NB4 (cell line): ENCODE data around the gene GNE.

Experiments
- DNase-seq: peaks from one replicate; pipeline ENCODE4 v3.0.0; 2010; ENCODE audit warnings: low read depth
- H3K4me3 ChIP-seq: one replicate; pipeline ENCODE4 v1.5.1; 2011; ENCODE audit warnings: mild to moderate bottlenecking, low read depth, low read length, moderate library complexity
- MYC ChIP-seq: IDR thresholded peaks from 2 replicates; pipeline ENCODE4 v1.6.1; 2011; ENCODE audit warnings: low read depth, low read length
- POLR2A ChIP-seq: IDR thresholded peaks from 2 replicates; pipeline ENCODE4 v1.6.1; 2011; ENCODE audit warnings: mild to moderate bottlenecking; ENCODE audit not compliant: insufficient read length; ENCODE audit errors: extremely low read depth
- TF ChIP-seq, protein P1 (sequence below): IDR thresholded peaks from one replicate; pipeline ENCODE4 v1.5.1; 2012; ENCODE audit warnings: low read depth, low read length
- TF ChIP-seq, protein P2 (sequence below): IDR thresholded peaks from 2 replicates; pipeline ENCODE4 v1.6.1; 2011; ENCODE audit warnings: low read depth, low read length

GNE gene

DNA sequence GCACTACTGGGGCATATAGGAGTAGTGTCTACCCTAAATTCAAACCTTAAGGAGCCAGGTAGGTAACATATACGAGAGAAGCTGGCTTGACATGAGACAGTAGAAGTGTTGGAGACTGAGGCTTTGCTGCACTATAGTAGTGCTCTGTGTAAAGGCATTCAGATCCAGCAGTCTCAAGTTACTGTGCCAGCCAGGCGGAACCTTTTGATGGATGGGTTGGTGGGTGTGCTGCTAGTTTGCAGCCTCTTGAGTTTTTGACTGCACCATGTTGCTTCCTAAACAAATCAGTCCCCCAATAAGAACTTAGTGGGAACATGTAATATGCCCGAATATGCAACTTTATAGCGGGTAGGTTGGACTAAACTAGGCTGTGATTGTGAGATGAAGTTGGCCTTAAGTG, 66.1 kb downstream of the GNE start:
- no peak for DNase-seq
- no peak for TF ChIP-seq MYC
- TF ChIP-seq, protein P1, sequence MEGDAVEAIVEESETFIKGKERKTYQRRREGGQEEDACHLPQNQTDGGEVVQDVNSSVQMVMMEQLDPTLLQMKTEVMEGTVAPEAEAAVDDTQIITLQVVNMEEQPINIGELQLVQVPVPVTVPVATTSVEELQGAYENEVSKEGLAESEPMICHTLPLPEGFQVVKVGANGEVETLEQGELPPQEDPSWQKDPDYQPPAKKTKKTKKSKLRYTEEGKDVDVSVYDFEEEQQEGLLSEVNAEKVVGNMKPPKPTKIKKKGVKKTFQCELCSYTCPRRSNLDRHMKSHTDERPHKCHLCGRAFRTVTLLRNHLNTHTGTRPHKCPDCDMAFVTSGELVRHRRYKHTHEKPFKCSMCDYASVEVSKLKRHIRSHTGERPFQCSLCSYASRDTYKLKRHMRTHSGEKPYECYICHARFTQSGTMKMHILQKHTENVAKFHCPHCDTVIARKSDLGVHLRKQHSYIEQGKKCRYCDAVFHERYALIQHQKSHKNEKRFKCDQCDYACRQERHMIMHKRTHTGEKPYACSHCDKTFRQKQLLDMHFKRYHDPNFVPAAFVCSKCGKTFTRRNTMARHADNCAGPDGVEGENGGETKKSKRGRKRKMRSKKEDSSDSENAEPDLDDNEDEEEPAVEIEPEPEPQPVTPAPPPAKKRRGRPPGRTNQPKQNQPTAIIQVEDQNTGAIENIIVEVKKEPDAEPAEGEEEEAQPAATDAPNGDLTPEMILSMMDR: no peak
- TF ChIP-seq, protein P2, sequence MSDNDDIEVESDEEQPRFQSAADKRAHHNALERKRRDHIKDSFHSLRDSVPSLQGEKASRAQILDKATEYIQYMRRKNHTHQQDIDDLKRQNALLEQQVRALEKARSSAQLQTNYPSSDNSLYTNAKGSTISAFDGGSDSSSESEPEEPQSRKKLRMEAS: no peak
- no peak for TF ChIP-seq POLR2A
- peak overlapping the region; percentile 96 for H3K4me3 ChIP-seq

DNA sequence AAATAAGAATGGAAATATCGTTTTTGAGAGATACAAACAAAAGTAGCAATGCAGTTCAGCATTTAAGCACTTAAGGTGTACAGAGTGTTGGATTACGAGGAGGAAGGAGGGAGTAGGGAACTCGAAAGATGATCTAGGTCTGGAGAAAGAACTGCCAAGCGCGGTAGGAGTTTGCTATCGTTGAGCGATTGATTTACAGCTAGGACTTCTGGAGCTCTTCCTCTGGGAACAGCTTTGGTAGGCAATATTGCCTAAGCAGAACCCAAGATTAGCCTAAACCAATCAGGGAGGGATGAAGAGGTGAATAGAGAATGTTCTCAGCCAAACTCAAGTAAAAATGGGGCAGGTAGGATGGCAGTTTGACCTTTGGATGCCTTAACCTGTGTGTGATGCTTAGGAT, 66.6 kb downstream of the GNE start:
- TF ChIP-seq, protein P1: no peak
- TF ChIP-seq POLR2A (no peak), MYC (no peak)
- TF ChIP-seq, protein P2: no peak
- peak overlapping the region; percentile 96 for H3K4me3 ChIP-seq
- no peak for DNase-seq

DNA sequence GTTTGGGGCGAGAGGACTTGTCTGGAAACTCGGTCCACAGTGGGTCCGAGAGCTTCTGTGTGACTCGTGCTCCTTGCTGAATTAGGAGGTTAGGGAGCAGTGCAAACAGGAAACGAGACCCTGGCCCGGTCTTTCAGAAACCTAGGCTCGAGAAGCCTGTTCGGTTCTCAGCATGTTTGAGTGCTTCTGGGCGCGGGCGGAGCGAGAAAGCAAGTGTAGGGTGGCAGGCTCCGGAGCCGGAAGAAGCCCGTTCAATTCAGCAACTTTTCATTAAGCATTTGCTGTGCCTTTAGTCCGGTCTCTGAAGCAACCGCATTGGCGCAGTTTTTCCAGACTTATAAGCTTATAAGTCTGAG, 67.0 kb downstream of the GNE start:
- H3K4me3 ChIP-seq: peak overlapping the region; percentile 96
- peak; percentile 42 for DNase-seq
- TF ChIP-seq, protein P2: no peak
- TF ChIP-seq MYC (no peak), POLR2A (no peak)
- TF ChIP-seq, protein P1: no peak

DNA sequence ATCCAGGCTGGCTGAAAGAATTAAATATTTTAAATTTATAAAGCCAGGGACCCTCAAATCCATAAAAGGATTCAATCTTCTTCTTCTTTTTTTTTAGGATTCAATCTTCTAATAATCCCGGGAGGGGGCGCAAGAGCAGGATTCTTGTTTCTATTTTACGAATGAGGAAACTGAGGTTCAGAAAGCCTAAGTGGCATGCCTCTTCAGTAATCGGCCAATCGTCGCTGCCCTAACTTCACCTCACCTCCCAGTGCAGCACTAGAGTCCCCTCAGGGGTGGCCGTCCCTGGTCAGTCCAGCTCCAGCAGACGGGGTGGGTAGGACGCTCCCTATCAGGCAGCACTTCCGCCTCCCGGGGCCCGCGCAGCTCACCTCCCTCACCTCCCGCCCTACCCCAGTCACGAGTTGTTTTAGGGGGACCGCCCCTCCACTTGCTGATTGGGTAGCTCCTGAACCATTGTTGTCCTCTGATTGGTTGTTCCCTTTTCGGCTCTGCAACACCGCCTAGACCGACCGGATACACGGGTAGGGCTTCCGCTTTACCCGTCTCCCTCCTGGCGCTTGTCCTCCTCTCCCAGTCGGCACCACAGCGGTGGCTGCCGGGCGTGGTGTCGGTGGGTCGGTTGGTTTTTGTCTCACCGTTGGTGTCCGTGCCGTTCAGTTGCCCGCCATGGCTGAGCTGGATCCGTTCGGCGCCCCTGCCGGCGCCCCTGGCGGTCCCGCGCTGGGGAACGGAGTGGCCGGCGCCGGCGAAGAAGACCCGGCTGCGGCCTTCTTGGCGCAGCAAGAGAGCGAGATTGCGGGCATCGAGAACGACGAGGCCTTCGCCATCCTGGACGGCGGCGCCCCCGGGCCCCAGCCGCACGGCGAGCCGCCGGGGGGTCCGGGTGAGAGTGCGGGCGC, 67.6 kb downstream of the GNE start, which contains the start of gene CLTA:
Gene CLTA, plus strand, starts transcription at position 534 of the 902 bp plus-strand sequence. Its CDS starts 136 bp downstream, at position 670.
- peak; percentile 98 for DNase-seq
- peak within 1 kb of the TSS; percentile 96 for H3K4me3 ChIP-seq
- TF ChIP-seq POLR2A: peak; percentile 84
- TF ChIP-seq MYC: no peak
- TF ChIP-seq, protein P2: peak; percentile 59; the same call in 1 of the 2 replicates
- TF ChIP-seq, protein P1: peak; percentile 29

DNA sequence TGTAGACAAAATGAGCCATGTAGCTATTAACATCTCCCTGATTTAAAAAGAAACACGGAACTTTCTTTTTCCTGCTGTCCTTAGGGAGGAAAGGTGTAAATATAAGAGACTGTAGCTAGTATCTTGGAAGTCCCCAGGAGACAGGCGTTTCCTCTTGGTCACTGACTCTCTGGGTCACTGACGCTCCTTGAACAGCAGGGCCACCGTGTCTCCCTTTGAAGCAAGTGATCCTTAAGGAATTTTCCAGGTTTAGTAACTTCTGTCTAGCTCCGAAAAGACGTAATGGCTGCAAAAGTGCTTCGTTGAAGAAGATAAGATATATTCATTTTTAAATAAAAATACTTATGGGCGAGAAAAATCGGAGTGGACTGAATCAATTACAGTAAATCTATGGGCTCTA, 68.3 kb downstream of the GNE start:
- TF ChIP-seq, protein P2: no peak
- TF ChIP-seq POLR2A: no peak
- TF ChIP-seq, protein P1: no peak
- TF ChIP-seq MYC: no peak
- DNase-seq: peak; percentile 23

More for the DNA sequence above, 68.3 kb downstream of the GNE start:
- peak overlapping the region; percentile 61 for H3K4me3 ChIP-seq
